Non-pigmented ciliary epithelial cell (primary cell): ENCODE measurements around the gene WIPF2.

Source experiments
- DNase-seq: peaks from one replicate; pipeline ENCODE4 v3.0.0-alpha.2; 2010; ENCODE audit warnings: low read depth

WIPF2 gene

GRCh38 chr17:40315206-40315605 lies 96.1 kb downstream of the WIPF2 start:
- DNase-seq = no peak

- DNase-seq = no peak
Observed at GRCh38 chr17:40315678-40316570, 96.8 kb downstream of the WIPF2 start.

GRCh38 chr17:40316571-40317344 lies 97.7 kb downstream of the WIPF2 start:
- DNase-seq = no peak

- DNase-seq = no peak
Observed at GRCh38 chr17:40317345-40317873, 98.3 kb downstream of the WIPF2 start.

GRCh38 chr17:40317880-40318829 lies 99.1 kb downstream of the WIPF2 start:
- no peak for DNase-seq

- DNase-seq = no peak
Observed at GRCh38 chr17:40318830-40319391, 99.8 kb downstream of the WIPF2 start.

- DNase-seq = no peak
Observed at GRCh38 chr17:40319651-40320540, 100.8 kb downstream of the WIPF2 start.

- no peak for DNase-seq
Observed at GRCh38 chr17:40320756-40321523, 101.8 kb downstream of the WIPF2 start.

GRCh38 chr17:40321524-40321929 lies 102.4 kb downstream of the WIPF2 start:
- no peak for DNase-seq

- DNase-seq = no peak
Observed at GRCh38 chr17:40321961-40322357, 102.9 kb downstream of the WIPF2 start.

- no peak for DNase-seq
Observed at GRCh38 chr17:40322358-40323315, 103.5 kb downstream of the WIPF2 start.

GRCh38 chr17:40323391-40324381 lies 104.6 kb downstream of the WIPF2 start:
- no peak for DNase-seq

GRCh38 chr17:40325156-40326013 lies 106.3 kb downstream of the WIPF2 start:
- no peak for DNase-seq

- DNase-seq = no peak
Observed at GRCh38 chr17:40326014-40326831, 107.1 kb downstream of the WIPF2 start.

- DNase-seq = no peak
Observed at GRCh38 chr17:40326832-40327199, 107.7 kb downstream of the WIPF2 start.
